Activated CD4-positive, CD25-positive, alpha-beta regulatory T cell treated with anti-CD3 and anti-CD28 coated beads, Interleukin-2, amount 50 U/mL, for 16 hours (primary cell): Measurements from ENCODE around the gene CCR9.
"Not testable (repeated sequence)": the region's sequence is repeated elsewhere in the genome, so short reads cannot be mapped to it uniquely, and the experiment has no call there.

Experiments used
- DNase-seq: peaks from one replicate; pipeline ENCODE4 v3.0.0-alpha.2; 2020; ENCODE audit warnings: low read depth, low spot score

CCR9 gene

DNA sequence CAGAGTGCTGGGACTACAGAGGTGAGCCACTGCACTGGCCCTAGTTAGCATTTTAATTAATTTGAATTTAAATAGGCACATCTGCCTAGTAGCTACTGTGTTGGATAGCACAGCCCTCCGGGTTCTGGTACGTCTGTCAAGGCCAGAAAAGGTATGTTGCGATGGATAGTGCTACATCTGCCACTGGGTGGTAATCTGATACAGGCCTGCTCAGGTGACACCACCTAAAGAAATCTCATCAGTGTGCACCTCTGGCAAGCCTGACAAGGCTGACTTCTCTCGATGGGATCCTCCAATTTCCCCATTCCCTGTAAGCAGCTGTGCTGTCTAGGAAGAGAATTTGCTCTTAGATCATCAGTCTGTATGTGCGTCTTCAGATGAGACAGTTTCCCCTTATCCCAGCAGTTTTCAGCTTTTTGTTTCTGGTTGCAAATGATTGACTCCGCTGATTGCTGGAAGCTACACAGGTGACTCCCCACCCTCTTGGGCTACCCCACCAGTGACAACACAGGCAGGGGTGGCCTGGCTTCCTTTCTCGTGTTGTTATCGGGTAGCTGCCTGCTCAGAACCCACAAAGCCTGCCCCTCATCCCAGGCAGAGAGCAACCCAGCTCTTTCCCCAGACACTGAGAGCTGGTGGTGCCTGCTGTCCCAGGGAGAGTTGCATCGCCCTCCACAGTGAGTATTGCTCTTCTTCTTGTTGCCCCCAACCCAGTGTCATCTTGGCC, at the start of gene CCR9:
Gene CCR9, plus strand, starts transcription at position 565 of the 727 bp plus-strand sequence. CDS start 8,391 bp downstream, outside the sequence.
- DNase-seq, result no peak

DNA sequence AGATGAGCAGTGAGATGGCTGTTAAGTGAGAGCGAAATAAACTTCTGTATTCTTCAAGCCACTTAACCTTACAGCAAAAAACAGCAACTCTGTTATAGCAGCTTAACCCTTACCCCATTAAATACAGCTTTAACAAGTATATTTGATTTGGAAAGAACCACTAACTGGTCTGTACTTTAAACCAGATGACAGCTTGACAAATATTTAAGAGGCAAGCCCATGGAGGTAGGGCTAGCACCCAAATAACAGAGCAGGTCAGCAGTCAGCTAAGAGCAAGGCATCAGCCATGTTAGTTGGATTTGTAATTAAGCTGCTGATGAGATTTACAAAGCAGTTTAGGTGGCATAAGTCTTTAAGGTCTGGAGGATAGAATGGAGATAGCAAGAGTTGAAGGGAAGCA, 47.9 kb upstream of the CCR9 start:
- DNase-seq, result no peak

DNA sequence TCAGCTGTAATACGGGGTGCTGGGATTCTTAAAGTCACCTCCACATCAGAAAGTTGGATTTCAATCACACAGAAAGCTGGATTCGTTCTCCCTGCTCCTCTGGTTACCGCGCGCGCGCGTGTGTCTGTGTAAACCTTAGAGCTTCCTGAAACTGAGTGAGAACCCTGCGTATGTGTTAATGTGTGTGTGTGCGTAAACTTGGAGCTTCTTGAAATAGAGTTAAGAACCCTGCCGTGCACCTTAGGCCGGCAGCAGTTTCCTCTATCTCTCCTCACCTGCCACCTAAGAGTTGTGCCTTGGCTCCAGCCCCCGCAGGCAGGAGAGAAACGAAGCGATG, 45.0 kb upstream of the CCR9 start:
- DNase-seq, result no peak

- DNase-seq, result peak; percentile 76
Measured at GRCh38 chr3:45841757-45842491, 44.4 kb upstream of the CCR9 start, which contains the start of gene LZTFL1. TSS of gene LZTFL1 (minus strand) at chr3:45842119. CDS start at chr3:45841991, 128 bp downstream.

DNA sequence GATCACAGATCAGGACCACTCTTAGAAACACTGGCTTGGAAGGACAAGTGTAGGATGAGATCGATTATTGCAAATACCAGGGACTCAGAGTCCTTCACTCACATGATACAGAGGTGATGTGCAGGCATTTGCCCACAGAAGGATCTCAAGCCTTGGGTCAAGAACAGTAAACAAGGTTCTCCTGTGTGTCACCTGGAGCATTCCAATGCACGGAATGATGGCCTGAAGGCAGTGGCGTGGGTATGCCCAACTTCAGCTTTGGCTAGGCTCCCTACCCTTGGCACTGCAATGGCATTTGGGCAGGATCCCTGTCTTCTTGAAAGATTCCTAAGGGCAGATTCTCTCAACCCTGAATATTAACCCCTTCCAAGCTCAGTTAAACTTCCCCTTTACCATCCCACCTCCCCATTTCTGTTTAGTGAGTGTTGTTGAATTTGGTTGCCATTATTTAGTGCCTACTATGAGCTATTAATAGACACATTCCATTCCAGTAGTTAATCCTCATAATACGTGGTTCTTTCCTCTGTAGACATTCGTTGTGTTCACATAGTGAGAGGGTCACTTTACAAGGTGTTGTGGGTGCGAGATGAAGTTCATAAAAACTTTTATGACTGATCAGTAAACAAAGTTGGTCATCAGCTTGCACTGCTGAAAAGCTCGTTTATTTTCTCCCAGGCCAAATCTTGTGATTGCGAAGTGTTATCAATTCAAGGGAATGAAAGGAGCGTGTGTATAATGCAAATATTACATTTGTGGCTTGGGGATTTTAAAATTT, 43.3 kb upstream of the CCR9 start:
- no peak for DNase-seq

DNA sequence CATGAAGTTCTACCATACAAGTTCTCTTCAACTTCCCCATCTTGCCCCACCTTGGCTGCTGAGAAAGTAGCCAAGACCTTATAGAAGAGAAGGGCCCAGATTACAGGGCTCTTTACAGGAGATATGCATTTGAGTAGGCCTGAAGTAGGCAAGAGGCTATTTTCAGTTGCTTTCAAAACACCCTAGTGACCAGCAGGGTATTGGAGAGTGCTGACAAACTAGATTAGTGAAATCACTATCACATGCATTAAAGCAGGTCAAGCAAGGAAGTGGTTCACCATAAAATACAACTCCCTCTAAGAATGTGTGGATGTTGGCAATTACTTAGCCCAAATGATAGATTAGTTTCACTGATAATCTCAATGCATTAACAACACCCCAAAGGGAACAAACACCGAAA, 41.7 kb upstream of the CCR9 start:
- no peak for DNase-seq

DNA sequence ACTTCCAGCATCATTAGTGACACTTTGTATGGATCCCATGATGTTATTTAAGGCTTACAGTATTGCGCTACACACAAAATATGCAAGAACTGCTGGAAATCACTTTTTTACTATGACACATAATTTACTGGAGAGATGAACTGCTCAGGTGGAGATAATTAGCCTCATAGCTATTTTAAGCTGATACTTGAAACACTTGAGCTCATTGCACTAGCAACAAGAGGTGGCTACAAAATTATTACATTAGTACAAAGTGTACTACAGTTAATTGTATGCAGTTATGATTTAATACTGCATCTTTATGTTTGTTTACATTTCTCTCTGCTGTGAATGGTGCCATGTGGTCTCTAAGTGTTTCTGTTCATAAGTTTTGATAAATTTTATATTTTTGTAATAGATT, 38.0 kb upstream of the CCR9 start:
- no peak for DNase-seq

DNA sequence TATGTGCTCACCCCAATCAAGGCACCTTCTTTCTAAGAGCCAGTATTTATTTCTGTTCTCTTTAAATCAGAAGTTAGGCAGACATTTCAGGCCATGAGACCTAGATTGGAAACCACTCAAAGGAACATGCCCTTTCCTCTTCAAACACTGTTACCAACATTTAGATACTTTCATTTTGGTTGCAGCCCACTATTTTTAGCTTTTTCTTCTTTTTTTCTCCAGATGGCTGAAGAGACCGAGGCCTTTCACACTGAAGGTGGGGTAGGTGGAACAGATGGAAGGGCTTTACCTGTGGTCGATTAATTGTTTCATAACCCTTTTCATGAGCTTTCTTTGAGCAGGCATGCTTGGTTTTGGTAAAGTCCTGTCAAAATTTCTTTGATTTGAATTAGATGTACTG, 33.5 kb upstream of the CCR9 start:
- no peak for DNase-seq

DNA sequence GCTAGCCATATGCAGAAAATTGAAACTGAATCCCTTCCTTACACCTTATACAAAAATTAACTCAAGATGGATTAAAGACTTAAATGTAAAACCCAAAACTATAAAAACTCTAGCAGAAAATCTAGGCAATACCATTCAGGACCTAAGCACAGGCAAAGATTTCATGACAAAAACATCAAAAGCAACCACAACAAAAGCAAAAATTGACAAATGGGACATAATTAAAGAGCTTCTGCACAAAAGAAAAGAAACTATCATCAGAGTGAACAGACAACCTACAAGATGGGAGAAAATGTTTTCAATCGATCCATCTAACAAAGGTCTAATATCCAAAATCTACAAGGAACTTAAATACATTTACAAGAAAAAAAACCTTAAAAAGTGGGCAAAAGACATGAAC, 30.0 kb upstream of the CCR9 start:
- DNase-seq, result not testable (repeated sequence)

GRCh38 chr3:45857024-45857423, 29.3 kb upstream of the CCR9 start:
- DNase-seq, result not testable (repeated sequence)

DNA sequence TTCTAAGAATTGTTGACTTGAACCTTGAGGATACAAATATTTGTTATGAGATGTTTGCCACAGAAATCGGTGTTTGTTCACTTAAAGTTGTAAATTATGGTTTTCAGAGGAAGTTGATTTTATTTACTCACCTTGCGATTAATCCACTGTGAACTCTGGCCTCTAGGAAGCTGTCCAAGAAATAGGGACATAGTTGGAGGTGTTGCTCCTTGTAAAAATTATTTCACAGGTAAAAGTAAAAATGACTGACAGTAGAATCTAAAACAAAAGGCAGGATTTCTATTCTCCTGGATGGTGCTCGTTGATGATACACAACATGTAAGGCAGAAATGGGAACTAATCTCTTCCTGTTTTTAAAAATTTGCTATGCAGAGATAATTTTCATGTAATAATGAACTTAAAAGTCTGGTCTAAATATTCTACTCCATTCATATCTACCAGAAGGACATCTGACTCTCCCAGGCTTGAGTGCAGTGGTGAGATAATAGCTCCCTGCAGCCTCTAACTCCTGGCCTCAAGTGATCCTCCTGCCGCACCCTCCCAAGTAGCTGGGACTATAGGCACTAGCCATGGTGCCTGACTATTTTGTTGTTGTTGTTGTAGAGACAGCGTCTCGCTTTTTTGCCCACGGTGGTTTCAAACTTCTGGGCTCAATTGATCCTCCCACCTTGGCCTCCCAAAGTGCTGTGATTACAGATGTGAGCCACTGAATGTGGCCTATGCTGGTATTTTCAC, 27.4 kb upstream of the CCR9 start:
- no peak for DNase-seq

- DNase-seq, result no peak
Measured at GRCh38 chr3:45860481-45860880, 25.9 kb upstream of the CCR9 start.

GRCh38 chr3:45861043-45861719, 25.2 kb upstream of the CCR9 start:
- DNase-seq, result no peak

DNA sequence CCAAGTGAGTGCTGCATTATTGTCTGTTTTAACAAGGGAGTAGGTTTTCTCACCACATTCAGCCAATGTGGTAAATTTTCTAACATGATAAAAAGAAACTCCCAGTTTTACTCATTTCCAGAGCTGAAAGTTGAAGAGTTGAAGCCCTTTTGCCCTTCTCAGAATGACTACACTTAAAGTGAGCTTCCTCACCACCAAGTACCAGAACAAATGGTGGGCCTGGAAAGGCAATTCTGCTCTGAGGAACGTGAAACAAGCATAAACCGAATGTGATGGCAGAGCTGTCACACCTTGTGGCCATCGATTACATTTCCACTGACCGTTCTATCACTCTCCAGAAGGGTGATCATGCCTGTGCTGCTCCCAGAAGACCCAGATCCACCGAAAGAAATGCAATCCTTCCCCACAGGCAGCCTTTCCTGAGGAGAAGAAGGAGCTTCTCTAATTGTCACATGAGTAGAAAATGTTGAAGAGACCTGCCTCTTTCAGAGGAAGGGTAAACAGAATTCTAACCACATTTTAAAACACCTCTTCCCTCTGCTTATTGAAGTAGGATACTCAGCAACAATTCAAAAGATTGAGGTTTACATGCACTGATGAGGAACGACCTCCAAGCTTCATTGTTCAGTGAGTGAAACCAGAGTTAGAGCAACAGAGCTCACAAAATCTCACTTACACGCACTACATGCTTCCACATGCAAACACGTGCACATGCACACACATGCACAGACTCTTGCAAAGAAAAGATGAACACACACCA, 21.4 kb upstream of the CCR9 start:
- DNase-seq, result no peak

- DNase-seq, result no peak
Measured at GRCh38 chr3:45865563-45865962, 20.8 kb upstream of the CCR9 start.

- DNase-seq, result no peak
Measured at GRCh38 chr3:45868213-45868612, 18.1 kb upstream of the CCR9 start.

DNA sequence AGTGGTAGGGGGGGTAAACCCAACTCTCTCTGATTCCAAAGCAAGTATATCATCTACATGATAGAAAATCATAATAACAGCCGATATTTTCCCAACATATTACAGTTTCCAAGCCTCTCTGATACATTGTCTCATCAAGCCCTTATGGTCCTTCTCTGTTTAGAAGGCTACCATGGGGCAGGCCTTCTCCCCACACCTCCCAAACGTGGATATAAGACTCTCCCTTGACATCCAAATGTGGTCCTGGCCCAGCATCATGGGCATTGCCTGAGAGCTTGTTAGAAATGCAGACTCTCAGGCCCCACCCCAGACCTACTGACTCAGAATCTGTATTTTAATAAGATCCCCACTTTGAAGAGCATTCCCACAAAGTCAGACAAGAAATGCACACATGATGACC, 17.7 kb upstream of the CCR9 start:
- no peak for DNase-seq

DNA sequence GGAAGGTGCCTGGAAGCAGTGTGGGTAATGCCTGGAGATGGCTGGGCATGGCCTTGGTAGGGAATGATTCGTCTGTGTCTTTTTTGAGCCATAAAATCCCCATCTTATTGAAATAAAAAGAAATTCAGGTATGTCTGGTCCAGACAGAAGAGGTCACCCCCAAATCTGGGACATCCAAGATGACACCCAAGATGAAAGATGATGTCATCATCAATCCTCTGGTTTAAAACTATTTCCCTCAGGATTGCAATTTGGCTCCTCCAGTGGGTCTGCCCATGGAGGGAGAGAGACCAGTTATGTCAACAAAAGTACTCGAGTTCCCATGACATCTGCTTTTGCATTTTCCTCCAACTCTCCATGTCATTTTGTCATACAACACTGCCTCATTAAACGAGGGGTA, 16.7 kb upstream of the CCR9 start:
- no peak for DNase-seq

- peak; percentile 28 for DNase-seq
Measured at GRCh38 chr3:45870099-45870498, 16.2 kb upstream of the CCR9 start.

GRCh38 chr3:45871780-45872179, 14.6 kb upstream of the CCR9 start:
- DNase-seq, result no peak
